H1 (cell line): ENCODE results near the gene PRDM4. TPM values are rescaled to one million over a fixed set of nuclear protein-coding genes. Genes with fewer than 3 reads are reported as not detected.

ENCODE experiments used
- CTCF ChIA-PET: fragments of 300-600 bp; sonication (Branson Sonifier 250); formaldehyde crosslinking; loops from one replicate; lab custom pipeline; 2021; ENCODE audit not compliant: partially characterized antibody; lab: Charles Lee
- POLR2A ChIA-PET: fragments of 300-600 bp; sonication (Branson Sonifier 250); formaldehyde crosslinking; loops from one replicate; lab custom pipeline; 2021; ENCODE audit warnings: inconsistent platforms; ENCODE audit not compliant: partially characterized antibody; lab: Charles Lee
- DNase-seq, 2 experiments: peaks; one replicate each; pipeline versions ENCODE4 v3.0.0 to v3.0.0-alpha.2; 2010 to 2022; ENCODE audit warnings: low spot score in 2 of 2, low read depth in 1 of 2, mixed read lengths in 1 of 2
- FAIRE-seq: peaks from 2 replicates; lab custom pipeline; 2011; peaks lifted over from hg19 to GRCh38; lab: Jason Lieb, UNC
- H2AFZ ChIP-seq: 2 replicates; pipeline ENCODE4 v1.8.1; 2012; ENCODE audit warnings: low read length, inconsistent platforms
- H2AK5ac ChIP-seq: 2 replicates; pipeline ENCODE4 v1.6.1; 2013; ENCODE audit warnings: low read depth, low read length
- H2BK120ac ChIP-seq: replicated peaks from 2 replicates; pipeline ENCODE3; 2013; ENCODE audit warnings: low read depth, low read length, inconsistent platforms
- H2BK12ac ChIP-seq: 2 replicates; pipeline ENCODE4 v1.6.1; 2013; ENCODE audit warnings: low read depth, low read length
- H2BK15ac ChIP-seq: 2 replicates; pipeline ENCODE4 v1.6.1; 2013; ENCODE audit warnings: low read length
- H2BK20ac ChIP-seq: 2 replicates; pipeline ENCODE4 v1.6.1; 2013; ENCODE audit warnings: low read length
- H2BK5ac ChIP-seq: 2 replicates; pipeline ENCODE4 v1.6.1; 2013; ENCODE audit warnings: low read depth, low read length
- H3K14ac ChIP-seq: 2 replicates; pipeline ENCODE4 v1.6.1; 2013; ENCODE audit warnings: inconsistent platforms; ENCODE audit not compliant: insufficient read length
- H3K18ac ChIP-seq: 2 replicates; pipeline ENCODE4 v1.6.1; 2013; ENCODE audit warnings: low read length; ENCODE audit errors: extremely low read depth
- H3K23ac ChIP-seq: 2 replicates; pipeline ENCODE4 v1.6.1; 2013; ENCODE audit warnings: inconsistent platforms; ENCODE audit not compliant: insufficient read length
- H3K23me2 ChIP-seq: 2 replicates; pipeline ENCODE4 v1.6.1; 2013; ENCODE audit warnings: low read depth, low read length
- H3K27ac ChIP-seq: 2 replicates; pipeline ENCODE4 v1.6.1; 2011; ENCODE audit warnings: low read depth, low read length, inconsistent platforms
- H3K27me3 ChIP-seq, 4 experiments: replicated peaks in 1 of 4; 1 replicate in 1 of 4; 2 replicates in 3 of 4; pipeline versions ENCODE4 v1.6.1 to v1.8.1; 2011 to 2013; ENCODE audit warnings: low read length in 3 of 4, mild to moderate bottlenecking in 3 of 4, inconsistent platforms in 2 of 4, mixed read lengths in 2 of 4, moderate library complexity in 1 of 4; ENCODE audit not compliant: control insufficient read depth in 3 of 4, insufficient read depth in 3 of 4; ENCODE audit errors: extremely low read depth in 1 of 4
- H3K36me3 ChIP-seq, 4 experiments: 2 replicates each; pipeline versions ENCODE4 v1.6.1 to v1.8.1; 2011 to 2013; ENCODE audit warnings: mild to moderate bottlenecking in 4 of 4, low read length in 3 of 4, moderate library complexity in 2 of 4, control low read depth in 1 of 4, inconsistent platforms in 1 of 4; ENCODE audit not compliant: insufficient read depth in 4 of 4, control insufficient read depth in 2 of 4
- H3K4ac ChIP-seq: replicated peaks from 2 replicates; pipeline ENCODE3; 2013; ENCODE audit warnings: low read length, low read depth, mixed read lengths, inconsistent platforms; ENCODE audit not compliant: insufficient read length
- H3K4me1 ChIP-seq, 4 experiments: replicated peaks in 1 of 4; 1 replicate in 1 of 4; 2 replicates in 3 of 4; pipeline versions ENCODE4 v1.6.1 to v1.8.1; 2011 to 2013; ENCODE audit warnings: low read length in 3 of 4, inconsistent platforms in 2 of 4, mixed read lengths in 1 of 4; ENCODE audit not compliant: insufficient read depth in 4 of 4, control insufficient read depth in 3 of 4
- H3K4me2 ChIP-seq, 2 experiments: 2 replicates each; pipeline versions ENCODE4 v1.6.1 to v1.8.1; 2011 to 2013; ENCODE audit warnings: low read depth in 2 of 2, low read length in 2 of 2, control low read depth in 1 of 2, inconsistent platforms in 1 of 2, mild to moderate bottlenecking in 1 of 2; ENCODE audit not compliant: insufficient read depth in 1 of 2
- H3K4me3 ChIP-seq, 4 experiments: fragments of 200-600, 300-600 bp in 1 of 4; sonication (generic), shearing (Covaris generic), sonication (Bioruptor Twin) in 1 of 4; 2 replicates each; pipeline versions ENCODE4 v1.5.1 to v1.8.1; 2011 to 2016; ENCODE audit warnings: low read length in 4 of 4, low read depth in 3 of 4, control low read depth in 2 of 4, inconsistent platforms in 2 of 4, mild to moderate bottlenecking in 2 of 4, mixed read lengths in 1 of 4, moderate library complexity in 1 of 4; ENCODE audit not compliant: insufficient read depth in 2 of 4; ENCODE audit errors: extremely low read depth in 1 of 4
- H3K56ac ChIP-seq: replicated peaks from 2 replicates; pipeline ENCODE3; 2013; ENCODE audit warnings: low read depth, mild to moderate bottlenecking, mixed read lengths, low read length, inconsistent platforms; ENCODE audit not compliant: insufficient read length
- H3K79me1 ChIP-seq: 2 replicates; pipeline ENCODE4 v1.6.1; 2013; ENCODE audit warnings: low read depth, low read length, control low read depth
- H3K79me2 ChIP-seq, 2 experiments: 2 replicates each; pipeline versions ENCODE4 v1.6.1 to v1.8.1; 2012 to 2013; ENCODE audit warnings: low read length in 2 of 2, mild to moderate bottlenecking in 2 of 2, inconsistent platforms in 1 of 2; ENCODE audit not compliant: insufficient read depth in 2 of 2, control insufficient read depth in 1 of 2
- H3K9ac ChIP-seq, 4 experiments: replicated peaks in 1 of 4; 1 replicate in 1 of 4; 2 replicates in 3 of 4; pipeline versions ENCODE4 v1.6.1 to v1.8.1; 2011 to 2013; ENCODE audit warnings: low read depth in 3 of 4, low read length in 3 of 4, control low read depth in 2 of 4, mild to moderate bottlenecking in 2 of 4, moderate library complexity in 2 of 4, inconsistent platforms in 1 of 4; ENCODE audit errors: extremely low read depth in 1 of 4
- H3K9me3 ChIP-seq, 2 experiments: 2 replicates each; pipeline versions ENCODE4 v1.6.1 to v1.8.1; 2012 to 2013; ENCODE audit warnings: mild to moderate bottlenecking in 2 of 2, moderate library complexity in 2 of 2, control low read depth in 1 of 2, inconsistent platforms in 1 of 2, low read depth in 1 of 2, low read length in 1 of 2, mixed read lengths in 1 of 2; ENCODE audit not compliant: insufficient read depth in 2 of 2
- H4K20me1 ChIP-seq, 2 experiments: replicated peaks in 1 of 2; 2 replicates each; pipeline versions ENCODE3 to v1.8.1; 2011 to 2013; ENCODE audit warnings: inconsistent platforms in 2 of 2, low read length in 2 of 2, mild to moderate bottlenecking in 1 of 2; ENCODE audit not compliant: insufficient read depth in 2 of 2, control insufficient read depth in 1 of 2
- H4K5ac ChIP-seq: 2 replicates; pipeline ENCODE4 v1.6.1; 2013; ENCODE audit warnings: low read length, low read depth, mixed read lengths, inconsistent platforms; ENCODE audit not compliant: insufficient read length
- H4K8ac ChIP-seq: 2 replicates; pipeline ENCODE4 v1.8.0; 2013; ENCODE audit warnings: mild to moderate bottlenecking, moderate library complexity, low read length, inconsistent platforms; ENCODE audit not compliant: insufficient read depth; ENCODE audit errors: extremely low read depth
- H4K91ac ChIP-seq: replicated peaks from 2 replicates; pipeline ENCODE3; 2013; ENCODE audit warnings: low read length, mixed read lengths, inconsistent platforms; ENCODE audit not compliant: insufficient read length
- ATF3 ChIP-seq: IDR thresholded peaks from 2 replicates; pipeline ENCODE4 v1.6.1; 2011; ENCODE audit warnings: low read depth, mild to moderate bottlenecking, low read length; ENCODE audit not compliant: insufficient read depth
- CTBP2 ChIP-seq: IDR thresholded peaks from 2 replicates; pipeline ENCODE4 v1.7.0; 2011; ENCODE audit warnings: borderline replicate concordance, mild to moderate bottlenecking, moderate library complexity, mixed read lengths, low read length; ENCODE audit not compliant: insufficient read depth, insufficient read length
- CTCF ChIP-seq, 3 experiments: IDR thresholded peaks; 1 replicate in 2 of 3; 2 replicates in 1 of 3; pipeline versions ENCODE4 v1.5.1 to v1.6.1; 2011; ENCODE audit warnings: low read length in 3 of 3, mild to moderate bottlenecking in 3 of 3, inconsistent platforms in 2 of 3, low read depth in 1 of 3, moderate library complexity in 1 of 3; ENCODE audit not compliant: insufficient read depth in 1 of 3; ENCODE audit errors: control extremely low read depth in 1 of 3
- GTF2F1 ChIP-seq: IDR thresholded peaks from 2 replicates; pipeline ENCODE4 v1.6.1; 2012; ENCODE audit warnings: low read depth, low read length, improper control_type of control experiment, borderline replicate concordance
- HDAC2 ChIP-seq, 2 experiments: fragments of 300-600 bp in 1 of 2; sonication (generic) in 1 of 2; IDR thresholded peaks; 2 replicates each; pipeline ENCODE4 v1.6.1; 2011 to 2012; ENCODE audit warnings: low read depth in 2 of 2, low read length in 2 of 2, mild to moderate bottlenecking in 2 of 2, moderate library complexity in 2 of 2, borderline replicate concordance in 1 of 2, inconsistent platforms in 1 of 2
- SIX5 ChIP-seq: IDR thresholded peaks from 2 replicates; pipeline ENCODE4 v1.6.1; 2011; ENCODE audit warnings: mild to moderate bottlenecking, low read depth, low read length
- TAF1 ChIP-seq: IDR thresholded peaks from 2 replicates; pipeline ENCODE4 v1.6.1; 2011; ENCODE audit warnings: mild to moderate bottlenecking, low read depth, low read length
- WGBS, 2 experiments: shearing (Covaris generic) in 1 of 2; methylation state at CpG; one replicate each; pipeline versions ENCODE4 v1.1.6 to v1.1.7; 2013 to 2015; ENCODE audit warnings: low lambda C conversion rate in 2 of 2, mixed read lengths in 2 of 2, inconsistent platforms in 1 of 2, low coverage in 1 of 2, missing lambda C conversion rate in 1 of 2; ENCODE audit not compliant: insufficient replicate concordance in 2 of 2, insufficient coverage in 1 of 2, insufficient read length in 1 of 2; ENCODE audit errors: extremely low coverage in 1 of 2, missing lambda C conversion rate in 1 of 2; 5-methylcytosine and 5-hydroxymethylcytosine counted together
- polyA plus RNA-seq, 7 experiments: library from polyadenylated mRNA; depleted of rRNA in 3 of 7; stranded (reverse) in 5 of 7; unstranded in 2 of 7; fragments of >200 nt in 5 of 7; fragments of 200-250 nt in 2 of 7; gene quantifications; 1 replicate in 5 of 7; 2 replicates in 1 of 7; 4 replicates in 1 of 7; pipeline versions ENCODE4 v1.2.1 to v1.2.3, GENCODE V29; 2011 to 2013; ENCODE audit warnings: missing spikeins in 2 of 7, mixed read lengths in 2 of 7
- total RNA-seq: library from RNA; stranded (reverse); fragmentation: NEBNext Ultra II Directional; extraction: Animal tissue kit (Norgen Biotek cat#: 25700); gene quantifications from 2 replicates; pipeline ENCODE4 v1.2.1, GENCODE V29; 2021

The PRDM4 gene
- total and polyA plus RNA-seq, 2 of the 8 experiments (the other 6 are each of a cell fraction or from before 2014, with no cell fraction given), result 10.1 to 17.5 TPM

GRCh38 chr12:107684029-107684795 is 76.7 kb downstream of the PRDM4 start:
- no peak overlapping the region for H3K4ac ChIP-seq
- no peak overlapping the region for H3K23ac ChIP-seq
- H2AK5ac ChIP-seq, result no peak overlapping the region
- no peak overlapping the region for H2BK15ac ChIP-seq
- peaks cover 0 to 3% (median under 1%) of the 10 kb centered on the region in 4 experiments; a peak in 2 of 7 replicates for H3K4me1 ChIP-seq
- H3K36me3 ChIP-seq, result peaks cover 2 to 9% (median 8%) of the 10 kb centered on the region in 4 experiments; a peak in 7 of 8 replicates
- H3K9ac ChIP-seq, result no peak overlapping the region
- H2AFZ ChIP-seq, result no peak overlapping the region
- no peak overlapping the region for H4K91ac ChIP-seq
- H2BK5ac ChIP-seq, result no peak overlapping the region
- no peak for DNase-seq
- no peak overlapping the region for H2BK120ac ChIP-seq
- peaks cover 0 to 2% of the 10 kb centered on the region in 2 experiments for H4K20me1 ChIP-seq
- H2BK20ac ChIP-seq, result no peak overlapping the region
- POLR2A ChIA-PET, result interaction anchor here (0.9 to 3.1 kb wide), 10 partner anchors 9 to 74 kb away, joined by 3 to 27 read pairs (median 4); no protein-coding TSS in a partner anchor
- no peaks in the 10 kb centered on the region for H3K27me3 ChIP-seq
- H3K9me3 ChIP-seq, result no peaks in the 10 kb centered on the region
- peak overlapping the region in 1 of 4 experiments; percentile 89; a peak in 2 of 8 replicates for H3K4me3 ChIP-seq
- H4K5ac ChIP-seq, result no peak overlapping the region
- 58% methylated on average over 2 of the region's 3 CpGs; no CpG with 5 or more reads in 1 of the 2 experiments for WGBS, 2 experiments
- no peak overlapping the region for H3K56ac ChIP-seq
- peak overlapping the region; percentile 71 to 85; a peak in 3 of 4 replicates for H3K4me2 ChIP-seq
- peaks cover 7 to 21% of the 10 kb centered on the region in 2 experiments for H3K79me2 ChIP-seq
- no peak overlapping the region for H3K18ac ChIP-seq
- H3K23me2 ChIP-seq, result peaks cover 7% of the 10 kb centered on the region
- 0 out of 2 replicates have a peak overlapping the region, but pooled peaks have one; percentile 95 for H3K27ac ChIP-seq
- H3K14ac ChIP-seq, result no peak overlapping the region
- H3K79me1 ChIP-seq, result 0 out of 2 replicates have a peak, but pooled peaks cover 2% of the 10 kb centered on the region
- no peak for FAIRE-seq
- H4K8ac ChIP-seq, result no peak overlapping the region
- no peak overlapping the region; the same call in 1 of the 2 replicates for H2BK12ac ChIP-seq
- CTCF ChIA-PET, result interaction anchor here (0.6 to 1.4 kb wide), 4 partner anchors 8 to 207 kb away, joined by 3 to 6 read pairs (median 4); no protein-coding TSS in a partner anchor
- TF ChIP-seq SIX5 (no peak), CTCF (IDR thresholded peaks at IDR 0.05; ENCODE audit: control extremely low read depth in 1 of 3, insufficient read depth in 1 of 3, low read depth in 1 of 3, low read length in 3 of 3) (no peak), GTF2F1 (no peak), TAF1 (no peak), ATF3 (no peak), HDAC2 (IDR thresholded peaks at IDR 0.05; ENCODE audit: borderline replicate concordance in 1 of 2, low read depth in 2 of 2, low read length in 2 of 2) (no peak), CTBP2 (no peak)
